GM06990 (cell line): ENCODE data around the gene SPACA4.

Experiments used
- DNase-seq: peaks from one replicate; pipeline ENCODE4 v3.0.0-alpha.2; 2011; ENCODE audit not compliant: insufficient read length; ENCODE audit errors: extremely low read depth
- H3K27me3 ChIP-seq: replicated peaks from 2 replicates; pipeline ENCODE4 v1.6.0; 2011; ENCODE audit warnings: low read length; ENCODE audit not compliant: control insufficient read depth, insufficient read depth
- H3K36me3 ChIP-seq: 2 replicates; pipeline ENCODE4 v1.5.1; 2011; ENCODE audit warnings: low read length; ENCODE audit not compliant: control insufficient read depth, insufficient read depth
- H3K4me3 ChIP-seq: replicated peaks from 2 replicates; pipeline ENCODE4 v1.5.1; 2011; ENCODE audit warnings: low read depth, mild to moderate bottlenecking, control low read depth, low read length
- CTCF ChIP-seq: IDR thresholded peaks from 2 replicates; pipeline ENCODE4 v1.5.1; 2011; ENCODE audit warnings: low read length, control low read depth, mild to moderate bottlenecking, inconsistent platforms; ENCODE audit not compliant: insufficient read depth, poor library complexity, severe bottlenecking

SPACA4 gene

DNA sequence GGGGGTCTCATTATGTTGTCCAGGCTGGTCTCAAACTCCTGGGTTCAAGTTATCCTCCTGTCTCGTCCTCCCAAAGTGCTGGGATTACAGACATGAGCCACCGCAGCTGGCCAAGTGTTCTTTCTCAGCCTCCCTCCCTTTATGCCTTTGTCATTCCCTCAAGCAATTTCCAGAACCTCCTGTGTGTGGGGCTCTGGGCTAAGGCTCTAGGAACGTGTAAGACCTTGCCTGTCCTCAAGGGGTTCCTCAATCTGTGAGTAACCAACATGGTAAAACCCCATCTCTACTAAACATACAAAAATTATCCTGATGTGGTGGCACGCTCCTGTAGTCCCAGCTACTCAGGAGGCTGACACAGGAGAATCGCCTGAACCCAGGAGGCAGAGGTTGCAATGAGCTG lies 15.5 kb upstream of the SPACA4 start:
- Histone ChIP-seq H3K4me3 (no peak overlapping the region), H3K27me3 (no peaks in the 10 kb centered on the region; the same call in 1 of the 2 replicates), H3K36me3 (no peaks in the 10 kb centered on the region)
- TF ChIP-seq CTCF, result no peak
- DNase-seq, result no peak

DNA sequence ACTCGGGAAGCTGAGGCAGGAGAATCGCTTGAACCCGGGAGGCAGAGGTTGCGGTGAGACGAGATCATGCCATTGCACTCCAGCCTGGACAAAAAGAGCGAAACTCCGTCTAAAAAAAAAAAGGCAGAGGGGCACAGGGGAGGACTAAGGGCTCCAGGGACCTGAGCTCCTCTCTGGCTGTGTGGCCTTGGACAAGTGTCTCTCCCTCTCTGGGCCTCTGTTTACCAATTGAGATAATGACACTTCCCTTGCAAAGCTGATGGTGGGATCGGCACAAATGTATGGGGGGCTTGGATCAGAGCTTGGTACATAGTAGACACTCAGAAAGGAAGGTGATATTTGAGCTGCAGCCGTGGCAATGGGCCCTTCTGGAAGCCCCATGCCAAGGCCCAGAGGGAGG lies 11.4 kb upstream of the SPACA4 start:
- H3K36me3 ChIP-seq, result no peaks in the 10 kb centered on the region
- DNase-seq, result no peak
- H3K27me3 ChIP-seq, result no peaks in the 10 kb centered on the region
- no peak for TF ChIP-seq CTCF
- H3K4me3 ChIP-seq, result no peak overlapping the region

- H3K4me3 ChIP-seq, result no peak overlapping the region
- no peaks in the 10 kb centered on the region for H3K27me3 ChIP-seq
- H3K36me3 ChIP-seq, result no peaks in the 10 kb centered on the region
- no peak for TF ChIP-seq CTCF
- no peak for DNase-seq
Observed at GRCh38 chr19:48595833-48596232, 10.7 kb upstream of the SPACA4 start.

- no peak for TF ChIP-seq CTCF
- Histone ChIP-seq H3K36me3 (no peaks in the 10 kb centered on the region), H3K4me3 (no peak overlapping the region), H3K27me3 (no peaks in the 10 kb centered on the region)
- no peak for DNase-seq
Observed at GRCh38 chr19:48596237-48596636, 10.3 kb upstream of the SPACA4 start.

GRCh38 chr19:48596679-48597465 lies 9.7 kb upstream of the SPACA4 start:
- Histone ChIP-seq H3K27me3 (no peaks in the 10 kb centered on the region), H3K36me3 (no peaks in the 10 kb centered on the region), H3K4me3 (no peak overlapping the region)
- no peak for TF ChIP-seq CTCF
- no peak for DNase-seq
